ENCODE measurements around the gene QRFPR.
"Not testable (repeated sequence)": the region's sequence is repeated elsewhere in the genome, so short reads cannot be mapped to it uniquely, and the experiment has no call there.

QRFPR gene

DNA sequence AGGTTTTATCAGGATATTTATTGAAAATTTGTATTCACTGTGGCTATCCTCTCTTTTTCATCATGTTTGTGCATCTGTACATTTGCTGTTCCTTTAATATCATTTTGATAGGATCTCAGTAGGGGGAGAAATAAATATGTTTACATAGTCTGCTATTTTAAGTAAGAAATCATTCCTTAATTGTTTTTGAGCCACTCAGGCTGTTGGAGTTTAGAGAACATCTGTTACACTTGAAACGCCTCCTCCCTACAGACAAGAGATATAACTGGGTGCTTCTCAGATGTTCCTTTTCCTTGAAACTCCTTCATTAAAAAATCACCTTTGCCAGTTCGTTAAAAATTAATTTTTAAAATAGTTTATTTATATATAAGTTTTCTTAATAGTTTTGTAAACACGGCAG is 59.4 kb downstream of the QRFPR start:
- CTCF ChIA-PET: no interaction called here
- TF ChIP-seq ZNF384 (IDR thresholded peaks at IDR 0.05): no peak
- TF ChIP-seq, protein P1, sequence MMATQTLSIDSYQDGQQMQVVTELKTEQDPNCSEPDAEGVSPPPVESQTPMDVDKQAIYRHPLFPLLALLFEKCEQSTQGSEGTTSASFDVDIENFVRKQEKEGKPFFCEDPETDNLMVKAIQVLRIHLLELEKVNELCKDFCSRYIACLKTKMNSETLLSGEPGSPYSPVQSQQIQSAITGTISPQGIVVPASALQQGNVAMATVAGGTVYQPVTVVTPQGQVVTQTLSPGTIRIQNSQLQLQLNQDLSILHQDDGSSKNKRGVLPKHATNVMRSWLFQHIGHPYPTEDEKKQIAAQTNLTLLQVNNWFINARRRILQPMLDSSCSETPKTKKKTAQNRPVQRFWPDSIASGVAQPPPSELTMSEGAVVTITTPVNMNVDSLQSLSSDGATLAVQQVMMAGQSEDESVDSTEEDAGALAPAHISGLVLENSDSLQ (IDR thresholded peaks at IDR 0.05): no peak
- no peak for TF ChIP-seq NFRKB (IDR thresholded peaks at IDR 0.05)
- TF ChIP-seq SUZ12 (IDR thresholded peaks at IDR 0.05): no peak
- no peak for TF ChIP-seq FOXA1 (IDR thresholded peaks at IDR 0.05)
- TF ChIP-seq SP1 (IDR thresholded peaks at IDR 0.05): no peak
- no peak for TF ChIP-seq BHLHE40 (IDR thresholded peaks at IDR 0.05; ENCODE audit: borderline replicate concordance)
- no peak for TF ChIP-seq TARDBP (IDR thresholded peaks at IDR 0.05)
- TF ChIP-seq ELF4 (IDR thresholded peaks at IDR 0.05): no peak
- no peak for TF ChIP-seq HDGF (IDR thresholded peaks at IDR 0.05; ENCODE audit: borderline replicate concordance)
- TF ChIP-seq ARNT (IDR thresholded peaks at IDR 0.05): no peak
- no peak for TF ChIP-seq FOXM1 (IDR thresholded peaks at IDR 0.05; ENCODE audit: borderline replicate concordance)
- POLR2A ChIA-PET: no interaction called here
- no peak for DNase-seq (ENCODE audit: extremely low spot score)

DNA sequence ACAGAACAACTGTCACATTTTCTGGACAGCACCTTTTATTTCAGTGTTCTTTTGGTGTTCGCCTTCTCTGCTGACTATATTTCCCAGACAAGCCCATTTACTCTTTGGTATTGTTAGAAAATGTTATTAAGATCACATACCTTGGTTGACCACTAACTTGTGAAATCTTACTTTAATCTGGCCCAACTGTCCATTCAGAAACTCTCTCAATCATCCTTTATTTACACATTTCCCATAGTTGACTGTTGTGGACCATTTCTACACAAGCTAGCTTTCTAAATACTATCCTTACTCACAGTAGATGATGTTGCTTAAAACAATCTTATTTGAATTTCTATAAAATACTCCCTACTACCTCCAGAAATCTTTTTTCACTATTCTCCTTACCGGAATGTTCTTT is 64.7 kb downstream of the QRFPR start:
- TF ChIP-seq HDGF (IDR thresholded peaks at IDR 0.05; ENCODE audit: borderline replicate concordance): no peak
- no peak for TF ChIP-seq BHLHE40 (IDR thresholded peaks at IDR 0.05; ENCODE audit: borderline replicate concordance)
- ChIA-PET POLR2A (no interaction called here), CTCF (no interaction called here)
- DNase-seq (ENCODE audit: extremely low spot score): no peak

DNA sequence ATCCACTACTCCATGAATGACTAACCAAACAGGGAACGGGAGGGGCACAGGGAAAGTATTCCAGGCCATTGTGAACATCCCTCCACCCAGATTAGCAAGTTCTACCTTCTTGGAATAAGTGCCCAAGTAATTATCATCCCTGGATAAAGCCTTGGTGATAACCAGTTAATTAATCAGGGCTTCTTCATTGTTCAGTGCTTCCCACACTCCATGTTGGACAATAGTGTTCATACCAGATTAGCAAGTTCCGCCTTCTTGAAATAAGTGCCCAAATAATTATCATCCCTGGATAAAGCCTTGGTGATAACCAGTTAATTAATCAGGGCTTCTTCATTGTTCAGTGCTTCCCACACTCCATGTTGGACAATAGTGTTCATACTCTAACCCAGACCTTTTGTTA is 67.4 kb downstream of the QRFPR start:
- POLR2A ChIA-PET; DNase-seq (ENCODE audit: extremely low spot score): not testable (repeated sequence)

DNA sequence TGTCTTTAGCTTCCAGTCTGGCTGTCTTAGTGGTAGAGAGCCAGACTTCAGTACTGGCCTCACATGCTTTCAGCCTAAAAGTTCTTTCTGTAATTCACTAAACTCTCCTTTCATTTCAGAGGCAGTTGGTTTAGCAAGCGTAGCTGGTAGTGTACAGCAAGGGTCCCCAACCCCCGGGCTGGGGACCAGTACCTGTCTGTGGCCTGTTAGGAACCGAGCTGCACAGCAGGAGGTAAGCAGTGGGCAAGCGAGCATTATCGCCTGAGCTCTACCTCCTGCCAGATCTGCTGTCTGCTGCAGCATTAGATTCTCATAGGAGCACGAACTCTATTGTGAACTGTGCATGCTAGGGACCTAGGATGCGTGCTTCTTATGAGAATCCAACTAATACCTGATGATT is 72.0 kb downstream of the QRFPR start:
- ChIA-PET POLR2A (no interaction called here), CTCF (no interaction called here)
- no peak for DNase-seq (ENCODE audit: extremely low spot score)
- TF ChIP-seq TARDBP (IDR thresholded peaks at IDR 0.05) (no peak), ELF4 (IDR thresholded peaks at IDR 0.05) (no peak), FOXM1 (IDR thresholded peaks at IDR 0.05; ENCODE audit: borderline replicate concordance) (no peak), CTBP1 (IDR thresholded peaks at IDR 0.05; ENCODE audit: borderline replicate concordance) (no peak), L3MBTL2 (conservative IDR thresholded peaks at IDR 0.05) (no peak), LEF1 (IDR thresholded peaks at IDR 0.05; ENCODE audit: borderline replicate concordance) (no peak), SUZ12 (IDR thresholded peaks at IDR 0.05) (no peak), FOXA1 (IDR thresholded peaks at IDR 0.05) (no peak), ARNT (IDR thresholded peaks at IDR 0.05) (no peak), BHLHE40 (IDR thresholded peaks at IDR 0.05; ENCODE audit: borderline replicate concordance) (no peak), FOXK2 (IDR thresholded peaks at IDR 0.05) (no peak), HDGF (IDR thresholded peaks at IDR 0.05; ENCODE audit: borderline replicate concordance) (no peak), NFRKB (IDR thresholded peaks at IDR 0.05) (no peak), SP1 (IDR thresholded peaks at IDR 0.05) (no peak), ZNF384 (IDR thresholded peaks at IDR 0.05) (no peak)
- TF ChIP-seq, protein P1 (IDR thresholded peaks at IDR 0.05): no peak

More for the DNA sequence above, 67.4 kb downstream of the QRFPR start:
- CTCF ChIA-PET: not testable (repeated sequence)

DNA sequence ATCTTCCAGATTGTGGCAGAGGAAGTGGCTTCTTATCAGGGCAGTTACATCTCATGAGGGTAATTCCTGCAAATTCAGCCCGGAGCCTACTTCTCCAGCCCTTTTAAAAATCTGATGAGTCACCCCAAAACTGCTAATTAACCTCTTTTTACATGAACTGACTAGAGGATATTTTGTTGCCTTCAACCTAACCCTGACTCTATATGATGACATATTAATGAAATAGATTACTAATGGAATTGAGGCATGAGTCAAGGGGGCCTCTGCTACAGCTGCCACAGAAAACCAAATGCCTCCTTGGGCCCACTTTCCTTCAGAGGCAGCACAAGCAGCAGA is 72.5 kb downstream of the QRFPR start:
- CTCF ChIA-PET: interaction anchor here (1.0 to 1.7 kb wide), 4 partner anchors 9 to 116 kb away, joined by 3 to 4 read pairs (median 3); no protein-coding TSS in a partner anchor
- POLR2A ChIA-PET: no interaction called here
- no peak for TF ChIP-seq ELF4 (IDR thresholded peaks at IDR 0.05)
- TF ChIP-seq HDGF (IDR thresholded peaks at IDR 0.05; ENCODE audit: borderline replicate concordance): no peak
- TF ChIP-seq CTBP1 (IDR thresholded peaks at IDR 0.05; ENCODE audit: borderline replicate concordance): no peak
- no peak for TF ChIP-seq FOXK2 (IDR thresholded peaks at IDR 0.05)
- no peak for TF ChIP-seq SP1 (IDR thresholded peaks at IDR 0.05)
- no peak for TF ChIP-seq NFRKB (IDR thresholded peaks at IDR 0.05)
- no peak for TF ChIP-seq FOXA1 (IDR thresholded peaks at IDR 0.05)
- no peak for TF ChIP-seq LEF1 (IDR thresholded peaks at IDR 0.05; ENCODE audit: borderline replicate concordance)
- no peak for TF ChIP-seq FOXM1 (IDR thresholded peaks at IDR 0.05; ENCODE audit: borderline replicate concordance)
- no peak for TF ChIP-seq ARNT (IDR thresholded peaks at IDR 0.05)
- no peak for TF ChIP-seq BHLHE40 (IDR thresholded peaks at IDR 0.05; ENCODE audit: borderline replicate concordance)
- TF ChIP-seq ZNF384 (IDR thresholded peaks at IDR 0.05): no peak
- TF ChIP-seq, protein P1 (IDR thresholded peaks at IDR 0.05): no peak
- no peak for TF ChIP-seq TARDBP (IDR thresholded peaks at IDR 0.05)
- TF ChIP-seq SUZ12 (IDR thresholded peaks at IDR 0.05): no peak
- TF ChIP-seq L3MBTL2 (conservative IDR thresholded peaks at IDR 0.05): no peak
- DNase-seq (ENCODE audit: extremely low spot score): no peak

DNA sequence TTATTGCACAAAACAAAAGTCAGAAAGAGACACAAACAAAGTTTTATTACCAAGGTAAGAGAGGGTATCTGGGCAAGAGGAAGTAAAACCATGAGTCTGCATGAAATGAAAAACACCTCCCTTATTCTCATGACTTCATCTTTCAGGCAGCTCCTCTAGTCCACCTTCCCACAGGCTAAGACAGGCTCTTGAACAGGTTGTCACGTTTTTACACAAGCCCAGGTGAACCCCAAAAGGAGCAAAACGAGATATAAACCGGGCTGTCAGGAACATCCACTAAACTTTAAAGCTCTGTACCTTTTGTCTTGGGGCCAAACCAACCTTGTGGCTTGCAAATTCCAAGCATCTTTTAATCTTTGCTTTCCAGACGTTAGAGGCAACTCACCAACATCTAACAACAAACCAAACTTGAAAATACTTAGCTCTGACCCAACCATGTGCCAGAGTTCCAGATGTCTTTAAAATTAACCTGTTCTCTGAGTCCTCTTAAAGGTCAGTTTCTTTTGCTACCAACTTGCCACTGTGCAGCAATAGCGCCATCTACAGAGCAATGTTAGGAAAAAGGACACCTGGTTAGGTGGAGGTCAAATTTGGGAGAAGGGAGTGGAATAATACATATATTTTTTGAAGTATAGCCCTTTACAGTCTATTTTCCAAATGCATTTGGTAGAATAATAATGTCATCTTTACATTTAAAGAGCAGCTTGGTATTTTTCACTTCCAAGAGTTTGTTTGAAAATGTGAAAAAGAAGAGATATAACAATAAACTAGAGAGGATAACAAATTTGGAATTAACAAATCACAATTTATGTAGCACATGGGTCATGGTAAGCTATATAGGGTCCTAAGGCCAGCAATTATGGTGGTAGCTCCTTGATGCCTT is 73.1 kb downstream of the QRFPR start:
- TF ChIP-seq NFRKB (IDR thresholded peaks at IDR 0.05) (no peak), HDGF (IDR thresholded peaks at IDR 0.05; ENCODE audit: borderline replicate concordance) (no peak), BHLHE40 (IDR thresholded peaks at IDR 0.05; ENCODE audit: borderline replicate concordance) (no peak), ELF4 (IDR thresholded peaks at IDR 0.05) (no peak), TARDBP (IDR thresholded peaks at IDR 0.05) (no peak), FOXA1 (IDR thresholded peaks at IDR 0.05) (no peak), SP1 (IDR thresholded peaks at IDR 0.05) (no peak), ARNT (IDR thresholded peaks at IDR 0.05) (no peak), FOXK2 (IDR thresholded peaks at IDR 0.05) (no peak), SUZ12 (IDR thresholded peaks at IDR 0.05) (no peak), LEF1 (IDR thresholded peaks at IDR 0.05; ENCODE audit: borderline replicate concordance) (no peak), CTBP1 (IDR thresholded peaks at IDR 0.05; ENCODE audit: borderline replicate concordance) (no peak)
- TF ChIP-seq, protein P1 (IDR thresholded peaks at IDR 0.05): no peak
- POLR2A ChIA-PET: no interaction called here

More for the DNA sequence above, 73.1 kb downstream of the QRFPR start:
- CTCF ChIA-PET: interaction anchor here (0.7 to 1.7 kb wide), 9 partner anchors 8 to 737 kb away, joined by 3 to 4 read pairs (median 3); no protein-coding TSS in a partner anchor
- peak; percentile 55 for DNase-seq (ENCODE audit: extremely low spot score)
